ENCODE measurements around the gene RUNX1.

Gene RUNX1

DNA sequence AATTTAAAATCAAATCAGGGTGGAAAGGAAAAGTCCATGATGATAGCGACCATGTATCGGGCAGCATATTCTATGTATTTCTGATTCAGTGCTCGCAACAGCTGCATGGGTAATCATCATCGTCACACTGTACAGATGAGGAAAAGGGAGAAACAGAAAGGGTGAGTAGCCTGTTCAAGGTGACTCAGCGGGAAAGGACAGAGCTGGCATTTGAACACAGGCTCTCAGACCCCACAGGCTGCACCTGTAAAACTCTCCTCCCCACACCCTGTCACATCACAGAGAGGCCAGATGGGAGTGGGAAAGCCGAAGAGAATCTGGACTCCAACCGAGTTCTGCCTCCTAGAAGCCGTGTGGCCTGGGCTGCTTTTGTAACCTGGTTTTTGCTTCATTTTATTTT lies 14.0 kb downstream of the RUNX1 start:
- DNase-seq = no peak

GRCh38 chr21:35034203-35034926 lies 14.7 kb downstream of the RUNX1 start:
- DNase-seq = no peak

- DNase-seq = no peak
Measured at GRCh38 chr21:35032474-35033263, 16.4 kb downstream of the RUNX1 start.

- DNase-seq = no peak
Measured at GRCh38 chr21:35028451-35028978, 20.6 kb downstream of the RUNX1 start.

DNA sequence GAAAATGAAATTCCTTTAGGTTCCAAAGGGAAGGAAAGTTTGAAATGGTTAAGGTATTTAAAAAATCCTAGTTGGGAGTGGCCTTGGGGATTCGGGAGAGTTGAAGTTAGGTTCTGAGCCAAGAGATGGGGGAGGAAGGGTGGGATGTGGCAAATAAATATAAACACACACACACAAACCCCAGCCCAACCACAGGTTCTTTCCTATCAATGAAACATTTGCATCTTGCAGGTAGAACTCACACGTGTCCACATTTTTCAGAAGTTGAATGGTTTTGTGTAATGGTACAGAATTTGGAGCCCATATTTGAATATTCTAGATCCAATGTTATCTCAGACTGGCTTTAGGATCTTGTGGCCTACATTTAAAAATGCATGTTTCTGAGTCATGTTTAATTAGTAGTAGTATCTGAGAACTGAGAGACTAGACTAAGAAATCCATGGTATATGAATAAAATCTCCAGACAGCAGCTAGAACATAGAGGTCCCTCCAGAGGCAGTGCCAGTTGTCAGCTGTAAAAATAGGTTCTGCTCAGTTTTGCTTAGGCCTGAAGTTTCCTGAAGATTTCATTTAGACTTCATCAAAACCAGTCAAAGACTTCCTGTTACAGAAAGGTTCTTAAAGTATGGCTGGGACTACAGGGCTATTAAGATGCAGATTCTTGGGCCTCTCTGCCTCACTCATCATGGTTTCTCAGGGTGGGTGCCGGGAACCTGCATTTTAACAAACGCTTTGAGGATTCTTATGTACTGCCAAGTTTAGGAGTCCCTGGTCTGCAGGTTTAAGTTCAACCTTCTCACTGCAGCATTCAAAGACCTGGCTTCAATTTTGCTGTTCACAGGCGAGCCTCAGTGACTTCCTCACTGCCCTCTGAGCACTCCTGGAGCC lies 21.3 kb downstream of the RUNX1 start:
- DNase-seq = no peak

- DNase-seq = peak; percentile 70
Measured at GRCh38 chr21:35026617-35027562, 22.2 kb downstream of the RUNX1 start.

- no peak for DNase-seq
Measured at GRCh38 chr21:35026153-35026500, 23.0 kb downstream of the RUNX1 start.

DNA sequence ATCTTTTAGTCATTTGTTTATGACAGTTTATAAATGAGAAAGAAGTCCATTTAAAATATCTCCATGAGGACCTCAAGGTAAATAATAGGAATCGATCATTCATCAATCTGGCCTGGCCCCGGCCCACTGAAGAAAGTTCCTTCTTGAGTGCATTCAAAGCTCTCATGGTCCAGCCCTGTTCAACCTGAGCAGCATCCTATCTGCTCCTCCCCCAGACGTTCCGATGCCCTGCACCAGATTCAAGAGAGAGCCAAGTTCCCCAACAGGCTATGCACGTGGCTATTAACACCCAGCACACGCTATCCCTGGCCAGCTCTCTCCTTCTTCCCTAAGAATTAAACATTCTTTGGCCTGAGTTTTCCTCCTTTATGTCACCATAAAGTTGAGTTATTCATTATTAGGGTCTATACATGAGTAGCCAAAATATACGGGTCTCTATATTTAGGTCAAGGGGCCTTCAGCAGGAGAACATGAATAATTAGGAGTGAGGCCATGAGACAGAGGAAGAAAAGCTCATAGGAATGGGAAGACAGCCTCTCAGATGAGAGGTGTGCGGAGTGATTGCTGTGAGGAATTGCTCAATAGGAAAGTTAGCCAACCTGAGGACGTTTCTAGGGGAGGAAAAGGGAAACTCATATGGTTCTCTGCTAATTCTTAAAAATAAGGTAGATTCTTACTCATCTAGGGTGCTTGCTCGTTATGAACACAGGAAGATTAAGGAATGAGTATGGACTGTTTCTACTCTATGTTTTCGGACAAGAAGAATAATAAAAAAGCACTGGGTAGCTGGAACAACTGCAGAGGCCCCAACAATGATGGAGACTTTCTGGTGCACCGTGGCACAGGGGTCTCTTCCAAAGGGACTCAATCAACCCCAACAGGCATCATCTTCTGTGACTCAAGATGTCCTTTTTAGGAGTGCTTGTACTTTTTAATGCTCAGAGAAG lies 23.6 kb downstream of the RUNX1 start:
- no peak for DNase-seq

GRCh38 chr21:35024513-35024912 lies 24.6 kb downstream of the RUNX1 start:
- DNase-seq = no peak

GRCh38 chr21:35024071-35024420 lies 25.1 kb downstream of the RUNX1 start:
- DNase-seq = no peak

- DNase-seq = no peak
Measured at GRCh38 chr21:35023396-35024070, 25.6 kb downstream of the RUNX1 start.

GRCh38 chr21:35021546-35021945 lies 27.6 kb downstream of the RUNX1 start:
- DNase-seq = no peak

GRCh38 chr21:35020902-35021301 lies 28.2 kb downstream of the RUNX1 start:
- DNase-seq = no peak

- no peak for DNase-seq
Measured at GRCh38 chr21:35020436-35020835, 28.7 kb downstream of the RUNX1 start.

- DNase-seq = no peak
Measured at GRCh38 chr21:35019631-35020032, 29.5 kb downstream of the RUNX1 start.

GRCh38 chr21:35017256-35017655 lies 31.8 kb downstream of the RUNX1 start:
- DNase-seq = no peak

GRCh38 chr21:35016517-35017188 lies 32.4 kb downstream of the RUNX1 start:
- DNase-seq = no peak

DNA sequence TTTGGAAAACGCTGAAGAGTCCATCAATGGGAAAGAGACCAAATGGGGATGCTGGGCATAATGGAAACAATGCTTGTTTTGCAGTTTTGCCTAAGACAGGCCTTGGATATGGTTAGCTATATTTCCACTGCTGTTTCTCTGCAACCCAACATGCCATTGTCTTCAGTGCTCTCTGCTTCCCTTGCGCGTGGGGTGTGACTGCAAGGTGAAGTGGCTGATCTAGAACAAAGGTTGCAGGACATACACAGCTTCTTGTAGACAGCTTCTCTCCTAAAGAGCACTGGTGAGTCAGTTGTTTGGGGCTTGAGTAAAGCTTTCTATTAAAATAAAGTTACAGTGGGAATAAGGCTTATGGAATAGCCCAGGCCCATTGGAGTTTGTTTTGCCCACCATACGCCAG lies 33.0 kb downstream of the RUNX1 start:
- no peak for DNase-seq

DNA sequence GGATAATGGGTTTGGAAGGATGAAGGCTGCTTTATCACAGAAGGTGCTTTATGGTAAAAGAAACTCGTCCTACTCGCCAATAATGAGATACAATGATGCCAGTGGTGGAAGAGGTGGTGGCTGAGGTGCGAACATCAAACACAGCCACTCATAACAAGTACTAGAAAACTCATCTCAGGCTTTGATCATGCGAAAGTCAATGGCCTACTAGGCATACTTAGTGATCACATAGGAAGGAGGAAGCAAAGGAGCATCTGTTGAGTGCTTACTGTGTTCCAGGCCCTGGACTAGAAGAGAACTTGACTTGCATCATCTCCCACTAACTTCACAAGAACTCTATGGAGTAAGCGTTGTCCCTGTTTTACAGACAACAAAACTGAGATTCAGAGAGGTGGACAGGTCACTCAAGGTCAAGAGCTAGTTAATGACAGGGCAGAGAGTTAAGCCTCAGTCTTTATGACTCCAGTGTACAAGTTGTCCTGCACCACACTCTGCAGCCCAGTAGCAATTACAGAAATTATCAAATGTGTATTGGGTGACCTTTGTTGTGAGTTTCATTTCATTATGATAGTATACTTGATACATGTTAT lies 33.6 kb downstream of the RUNX1 start:
- DNase-seq = no peak
